ENCODE results near the gene C9orf72.

Gene C9orf72

GRCh38 chr9:27510780-27511179 lies 62.5 kb downstream of the C9orf72 start:
- TF ChIP-seq EZH2 (optimal IDR thresholded peaks at IDR 0.05; ENCODE audit: low read depth, low read length) (no peak), CTCF (IDR thresholded peaks at IDR 0.05; ENCODE audit: low read length) (no peak), EZH2phosphoT487 (IDR thresholded peaks at IDR 0.05; ENCODE audit: low read length) (no peak)
- no peak overlapping the region for H2AFZ ChIP-seq (ENCODE audit: low read length)
- no peaks in the 10 kb centered on the region for H3F3A ChIP-seq (ENCODE audit: insufficient read depth, low read length)
- H3K27ac ChIP-seq (ENCODE audit: low read length): no peak overlapping the region
- no peaks in the 10 kb centered on the region for H3K4me1 ChIP-seq (ENCODE audit: low read length)
- no peak overlapping the region for H3K4me3 ChIP-seq (ENCODE audit: low read length)
- no peaks in the 10 kb centered on the region for H3K9me2 ChIP-seq (replicated peaks; ENCODE audit: insufficient read depth, low read length)
- no peak for DNase-seq
- H3K9me3 ChIP-seq (replicated peaks; ENCODE audit: insufficient read depth, low read length): no peaks in the 10 kb centered on the region
- H3K9ac ChIP-seq (ENCODE audit: low read length): no peak overlapping the region
- H4K20me1 ChIP-seq (ENCODE audit: insufficient read depth, low read length): no peaks in the 10 kb centered on the region
- no peaks in the 10 kb centered on the region for H3K79me2 ChIP-seq (ENCODE audit: low read length)
- no peaks in the 10 kb centered on the region for H3K27me3 ChIP-seq (replicated peaks; ENCODE audit: insufficient read depth, low read length)
- H3K4me2 ChIP-seq (ENCODE audit: low read depth, low read length): no peak overlapping the region
- H3K36me3 ChIP-seq (replicated peaks; ENCODE audit: insufficient read depth, low read length): no peaks in the 10 kb centered on the region

GRCh38 chr9:27506981-27507380 lies 66.3 kb downstream of the C9orf72 start:
- TF ChIP-seq CTCF (IDR thresholded peaks at IDR 0.05; ENCODE audit: low read length): no peak
- no peak for TF ChIP-seq EZH2phosphoT487 (IDR thresholded peaks at IDR 0.05; ENCODE audit: low read length)
- no peak for TF ChIP-seq EZH2 (optimal IDR thresholded peaks at IDR 0.05; ENCODE audit: low read depth, low read length)
- Histone ChIP-seq H3K4me3 (ENCODE audit: low read length) (no peak overlapping the region), H3K9me2 (replicated peaks; ENCODE audit: insufficient read depth, low read length) (no peaks in the 10 kb centered on the region), H3K9me3 (replicated peaks; ENCODE audit: insufficient read depth, low read length) (no peaks in the 10 kb centered on the region), H3F3A (ENCODE audit: insufficient read depth, low read length) (no peaks in the 10 kb centered on the region), H3K9ac (ENCODE audit: low read length) (no peak overlapping the region), H2AFZ (ENCODE audit: low read length) (no peak overlapping the region), H3K79me2 (ENCODE audit: low read length) (no peaks in the 10 kb centered on the region), H3K4me2 (ENCODE audit: low read depth, low read length) (no peak overlapping the region), H3K4me1 (ENCODE audit: low read length) (no peaks in the 10 kb centered on the region), H3K36me3 (replicated peaks; ENCODE audit: insufficient read depth, low read length) (no peaks in the 10 kb centered on the region), H4K20me1 (ENCODE audit: insufficient read depth, low read length) (no peaks in the 10 kb centered on the region), H3K27me3 (replicated peaks; ENCODE audit: insufficient read depth, low read length) (no peaks in the 10 kb centered on the region), H3K27ac (ENCODE audit: low read length) (no peak overlapping the region)
- no peak for DNase-seq

GRCh38 chr9:27505744-27506161 lies 67.5 kb downstream of the C9orf72 start:
- H3K36me3 ChIP-seq (replicated peaks; ENCODE audit: insufficient read depth, low read length): no peaks in the 10 kb centered on the region
- H3K4me3 ChIP-seq (ENCODE audit: low read length): no peak overlapping the region
- H3K4me1 ChIP-seq (ENCODE audit: low read length): no peaks in the 10 kb centered on the region
- no peak overlapping the region for H3K4me2 ChIP-seq (ENCODE audit: low read depth, low read length)
- H3K79me2 ChIP-seq (ENCODE audit: low read length): no peaks in the 10 kb centered on the region
- no peaks in the 10 kb centered on the region for H3K27me3 ChIP-seq (replicated peaks; ENCODE audit: insufficient read depth, low read length)
- no peaks in the 10 kb centered on the region for H3F3A ChIP-seq (ENCODE audit: insufficient read depth, low read length)
- H2AFZ ChIP-seq (ENCODE audit: low read length): no peak overlapping the region
- H3K9me2 ChIP-seq (replicated peaks; ENCODE audit: insufficient read depth, low read length): no peaks in the 10 kb centered on the region
- no peak for DNase-seq
- H3K27ac ChIP-seq (ENCODE audit: low read length): no peak overlapping the region
- H3K9me3 ChIP-seq (replicated peaks; ENCODE audit: insufficient read depth, low read length): no peaks in the 10 kb centered on the region
- TF ChIP-seq CTCF (IDR thresholded peaks at IDR 0.05; ENCODE audit: low read length) (no peak), EZH2 (optimal IDR thresholded peaks at IDR 0.05; ENCODE audit: low read depth, low read length) (no peak)
- H3K9ac ChIP-seq (ENCODE audit: low read length): no peak overlapping the region
- H4K20me1 ChIP-seq (ENCODE audit: insufficient read depth, low read length): no peaks in the 10 kb centered on the region

Measured in MM.1S (cell line).